Subcutaneous adipose tissue (tissue), 4 donors: ENCODE results near the gene LRRC7. TPM values are rescaled to one million over a fixed set of nuclear protein-coding genes. Genes with fewer than 3 reads are reported as not detected.

Experiments used
- CTCF ChIP-seq: fragments of 450-650 bp; IDR thresholded peaks from one replicate; pipeline ENCODE4 v1.5.1; 2016; ENCODE audit warnings: low read depth, mild to moderate bottlenecking, control low read depth, antibody characterized with exemption, moderate library complexity
- total RNA-seq, 4 donors: library from RNA; depleted of rRNA; stranded (reverse); fragments of >200 nt; gene quantifications; one replicate each; pipeline ENCODE4 v1.1.0, GENCODE V29; 2016

LRRC7 gene
- total RNA-seq, 4 donors from 2014 or later: not detected

GRCh38 chr1:69528376-69528775 is 39.3 kb upstream of the LRRC7 start:
- TF ChIP-seq CTCF: no peak

GRCh38 chr1:69533343-69533742 is 34.4 kb upstream of the LRRC7 start:
- TF ChIP-seq CTCF: no peak

- no peak for TF ChIP-seq CTCF
Observed at GRCh38 chr1:69534829-69535228, 32.9 kb upstream of the LRRC7 start.

- TF ChIP-seq CTCF: no peak
Observed at GRCh38 chr1:69535490-69535889, 32.2 kb upstream of the LRRC7 start.

GRCh38 chr1:69540052-69540451 is 27.7 kb upstream of the LRRC7 start:
- no peak for TF ChIP-seq CTCF

GRCh38 chr1:69551476-69552324 is 16.0 kb upstream of the LRRC7 start:
- TF ChIP-seq CTCF: no peak

GRCh38 chr1:69553726-69554125 is 14.0 kb upstream of the LRRC7 start:
- TF ChIP-seq CTCF: no peak
